GM12891 (cell line): Measurements from ENCODE around the gene KIFC3.
"Not testable (repeated sequence)": the region's sequence is repeated elsewhere in the genome, so short reads cannot be mapped to it uniquely, and the experiment has no call there.

Experiments used
- DNase-seq: peaks from one replicate; pipeline ENCODE4 v3.0.0; 2011; ENCODE audit warnings: low spot score; ENCODE audit not compliant: insufficient read length
- FAIRE-seq: peaks from 2 replicates; lab custom pipeline; 2011; peaks lifted over from hg19 to GRCh38; lab: Jason Lieb, UNC
- PAX5 ChIP-seq: IDR thresholded peaks from 2 replicates; pipeline ENCODE4 v1.6.1; 2011; ENCODE audit warnings: low read length, moderate library complexity, mild to moderate bottlenecking; ENCODE audit not compliant: insufficient read depth, severe bottlenecking
- POLR2A ChIP-seq: IDR thresholded peaks from 2 replicates; pipeline ENCODE4 v1.6.1; 2011; ENCODE audit warnings: low read depth, low read length, control low read depth
- POLR2AphosphoS5 ChIP-seq: IDR thresholded peaks from 2 replicates; pipeline ENCODE4 v1.6.1; 2011; ENCODE audit warnings: low read depth, low read length, control low read depth
- POU2F2 ChIP-seq: IDR thresholded peaks from 2 replicates; pipeline ENCODE4 v1.6.1; 2011; ENCODE audit warnings: low read depth, mild to moderate bottlenecking, control low read depth, low read length, moderate library complexity
- SPI1 ChIP-seq: IDR thresholded peaks from 2 replicates; pipeline ENCODE4 v1.6.1; 2011; ENCODE audit warnings: low read depth, low read length, control low read depth
- TAF1 ChIP-seq: IDR thresholded peaks from 2 replicates; pipeline ENCODE4 v1.6.1; 2011; ENCODE audit warnings: low read depth, low read length, control low read depth

The KIFC3 gene

DNA sequence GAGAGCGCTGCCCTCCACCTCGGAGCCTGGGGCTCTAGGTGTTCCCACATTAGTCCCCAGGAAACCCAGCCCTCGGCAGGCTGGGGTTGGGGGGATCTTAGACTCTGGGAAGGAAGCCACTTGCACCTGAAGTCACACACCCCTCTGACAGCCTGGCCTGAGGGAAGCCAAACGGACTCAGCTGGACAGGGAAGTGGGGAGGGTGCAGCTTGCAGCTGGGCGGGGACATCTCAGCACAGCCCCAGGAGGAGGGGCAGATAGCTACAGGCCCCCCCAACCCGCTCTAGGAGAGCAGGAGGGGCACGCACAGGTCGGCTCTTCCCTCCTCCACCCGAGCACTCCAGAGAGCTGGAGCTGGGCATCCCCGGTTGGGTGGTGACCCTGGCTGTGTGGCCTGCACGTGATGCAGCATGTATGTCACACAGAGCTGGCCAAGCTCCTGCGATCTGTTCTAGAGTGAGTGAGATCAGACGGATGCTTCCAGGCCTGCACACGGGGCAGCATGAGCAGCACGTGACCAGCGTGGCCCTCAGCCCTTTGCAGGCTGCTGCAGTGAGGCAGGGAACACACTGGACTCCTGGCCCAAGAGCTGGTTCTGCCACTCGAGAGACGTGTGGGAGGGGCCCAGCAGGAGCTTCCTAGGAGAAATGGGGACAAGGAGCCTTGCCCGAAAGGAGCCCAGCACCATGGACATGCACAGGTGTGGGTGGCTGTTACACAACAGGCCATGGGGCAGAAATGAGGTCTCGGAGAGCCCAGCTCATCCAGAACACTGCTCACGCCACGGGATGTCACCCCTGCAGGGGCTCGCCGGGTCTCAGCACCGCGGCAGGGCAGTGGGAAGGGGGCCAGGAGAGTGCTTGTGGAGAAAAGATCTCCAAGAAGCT is 15.4 kb downstream of the KIFC3 start:
- TF ChIP-seq POU2F2 (no peak), SPI1 (no peak), TAF1 (no peak), POLR2A (no peak), POLR2AphosphoS5 (no peak), PAX5 (no peak)
- FAIRE-seq, result no peak
- no peak for DNase-seq

DNA sequence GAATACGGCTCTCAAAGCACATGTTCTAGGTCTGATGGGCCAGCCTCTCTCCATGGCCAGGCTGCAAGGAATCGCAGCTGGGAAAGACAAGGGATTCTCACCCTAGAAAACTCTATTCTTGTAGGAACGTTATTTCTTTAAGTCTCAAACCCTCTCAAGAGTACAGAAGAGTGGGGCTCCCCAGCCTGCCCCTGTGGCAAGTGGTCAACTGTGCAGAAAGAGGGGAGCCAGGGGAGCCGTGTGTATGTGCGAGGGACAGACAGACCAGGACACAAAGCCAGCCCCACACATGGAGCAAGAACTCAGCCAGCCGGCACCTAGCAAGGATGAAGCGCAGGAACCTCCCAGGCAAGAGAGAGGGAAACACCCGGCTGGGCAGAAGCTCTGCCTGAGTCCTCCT is 16.4 kb downstream of the KIFC3 start:
- FAIRE-seq (no peak), DNase-seq (no peak)
- TF ChIP-seq POLR2AphosphoS5 (no peak), POLR2A (no peak), TAF1 (no peak)

DNA sequence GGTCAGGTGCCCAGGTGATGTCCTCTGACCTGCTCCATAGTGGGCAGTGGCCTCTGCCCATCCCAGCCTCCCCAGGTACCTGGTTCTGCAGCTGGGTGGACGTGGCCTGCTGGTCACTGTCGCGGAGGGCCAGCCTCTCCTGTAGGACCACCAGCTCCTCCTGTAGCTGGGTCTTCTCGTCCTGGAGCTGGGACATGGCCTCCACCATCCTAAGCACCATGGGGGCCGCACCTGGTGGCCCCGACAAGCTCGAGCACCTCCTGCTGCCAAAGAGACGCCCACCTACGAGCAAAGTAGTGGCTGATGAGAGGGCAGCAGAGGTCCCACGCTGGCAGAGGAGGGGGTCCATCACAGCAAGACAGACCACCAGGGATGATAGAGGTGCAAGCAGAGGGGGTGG is 16.9 kb downstream of the KIFC3 start:
- FAIRE-seq, result no peak
- TF ChIP-seq SPI1 (no peak), PAX5 (no peak), POU2F2 (no peak), TAF1 (no peak), POLR2A (no peak), POLR2AphosphoS5 (no peak)
- no peak for DNase-seq

DNA sequence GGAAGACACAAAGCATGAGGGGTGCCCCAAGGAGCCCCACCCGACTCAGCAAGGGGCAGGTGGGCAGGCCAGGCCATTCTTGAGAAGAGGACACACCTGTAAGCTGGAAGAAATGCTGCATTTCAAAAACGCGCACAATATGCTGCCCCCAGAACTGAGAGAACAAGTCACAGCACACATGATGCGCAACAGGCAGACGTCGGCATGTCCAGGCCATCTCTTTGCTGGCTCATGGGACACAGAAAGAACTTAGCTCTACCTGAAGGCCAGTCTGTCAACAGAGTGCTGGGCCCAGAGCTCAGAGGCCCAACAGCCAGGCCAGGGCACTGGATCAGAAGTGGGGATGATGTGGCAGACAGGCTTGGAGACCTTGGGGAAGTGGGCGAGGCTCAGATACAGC is 18.0 kb downstream of the KIFC3 start:
- DNase-seq, result no peak
- TF ChIP-seq POU2F2 (no peak), TAF1 (no peak), PAX5 (no peak), POLR2A (no peak), POLR2AphosphoS5 (no peak), SPI1 (no peak)
- no peak for FAIRE-seq

DNA sequence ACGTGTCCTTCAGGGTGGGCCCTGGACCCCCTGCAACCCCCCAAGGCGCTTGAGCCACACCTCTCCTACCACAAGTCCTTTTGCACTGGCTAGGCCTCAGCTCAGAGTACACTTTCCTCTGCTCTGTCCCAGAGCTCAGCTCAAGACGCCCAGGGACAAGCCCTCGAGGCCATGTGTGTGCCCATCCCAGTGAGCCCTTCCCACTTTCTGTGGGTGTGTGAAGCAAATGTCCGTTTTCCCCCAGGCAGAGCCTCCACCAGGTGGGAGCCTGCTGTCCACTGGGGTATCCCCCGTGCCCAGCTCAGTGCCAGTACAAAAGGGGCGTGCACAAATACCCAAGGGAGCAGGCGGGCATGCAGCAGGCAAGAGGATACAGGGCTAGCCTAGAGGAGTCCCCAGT is 18.4 kb downstream of the KIFC3 start:
- FAIRE-seq (no peak), DNase-seq (no peak)
- TF ChIP-seq POLR2AphosphoS5, result no peak
- no peak for TF ChIP-seq TAF1
- TF ChIP-seq POU2F2, result no peak
- TF ChIP-seq POLR2A, result no peak

DNA sequence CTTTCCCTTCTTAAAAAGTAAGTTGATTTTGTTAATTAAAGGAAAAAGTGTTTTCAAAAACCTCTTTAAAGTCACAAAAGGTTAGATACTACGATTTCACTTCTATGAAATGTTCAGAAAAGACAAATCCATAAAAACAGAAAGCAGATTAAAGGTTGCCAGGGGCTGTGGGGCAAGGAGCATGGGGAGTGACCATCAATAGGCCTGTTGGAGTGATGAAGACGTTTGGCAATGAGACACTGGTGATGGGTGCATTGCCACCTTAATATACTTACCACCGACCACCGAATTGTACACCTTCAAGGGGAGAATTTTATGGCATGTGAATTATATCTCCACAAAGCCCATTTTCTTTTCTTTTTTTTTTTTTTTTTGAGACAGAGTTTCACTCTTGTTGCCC is 19.2 kb downstream of the KIFC3 start:
- DNase-seq, result no peak
- TF ChIP-seq POU2F2, result no peak
- no peak for TF ChIP-seq TAF1
- TF ChIP-seq POLR2AphosphoS5, result no peak
- TF ChIP-seq POLR2A, result no peak
- no peak for TF ChIP-seq PAX5
- no peak for TF ChIP-seq SPI1
- no peak for FAIRE-seq

DNA sequence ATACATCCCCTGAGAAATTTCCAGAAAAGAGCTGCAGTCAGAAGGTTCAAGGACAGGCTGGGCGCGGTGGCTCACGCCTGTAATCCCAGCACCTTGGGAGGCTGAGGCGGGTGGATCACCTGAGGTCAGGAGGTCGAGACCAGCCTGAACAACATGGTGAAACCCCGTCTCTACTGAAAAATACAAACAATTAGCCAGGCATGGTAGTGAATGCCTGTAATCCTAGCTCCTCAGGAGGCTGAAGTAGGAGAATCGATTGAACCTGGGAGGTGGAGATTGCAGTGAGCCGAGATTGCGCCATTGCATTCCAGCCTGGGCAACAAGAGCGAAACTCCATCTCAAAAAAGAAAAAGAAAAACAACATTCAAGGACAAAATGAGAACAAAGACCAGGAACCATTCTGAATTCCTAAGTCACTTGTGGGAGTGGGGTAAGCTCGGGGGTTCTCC is 19.7 kb downstream of the KIFC3 start:
- not testable (repeated sequence) for DNase-seq, FAIRE-seq

DNA sequence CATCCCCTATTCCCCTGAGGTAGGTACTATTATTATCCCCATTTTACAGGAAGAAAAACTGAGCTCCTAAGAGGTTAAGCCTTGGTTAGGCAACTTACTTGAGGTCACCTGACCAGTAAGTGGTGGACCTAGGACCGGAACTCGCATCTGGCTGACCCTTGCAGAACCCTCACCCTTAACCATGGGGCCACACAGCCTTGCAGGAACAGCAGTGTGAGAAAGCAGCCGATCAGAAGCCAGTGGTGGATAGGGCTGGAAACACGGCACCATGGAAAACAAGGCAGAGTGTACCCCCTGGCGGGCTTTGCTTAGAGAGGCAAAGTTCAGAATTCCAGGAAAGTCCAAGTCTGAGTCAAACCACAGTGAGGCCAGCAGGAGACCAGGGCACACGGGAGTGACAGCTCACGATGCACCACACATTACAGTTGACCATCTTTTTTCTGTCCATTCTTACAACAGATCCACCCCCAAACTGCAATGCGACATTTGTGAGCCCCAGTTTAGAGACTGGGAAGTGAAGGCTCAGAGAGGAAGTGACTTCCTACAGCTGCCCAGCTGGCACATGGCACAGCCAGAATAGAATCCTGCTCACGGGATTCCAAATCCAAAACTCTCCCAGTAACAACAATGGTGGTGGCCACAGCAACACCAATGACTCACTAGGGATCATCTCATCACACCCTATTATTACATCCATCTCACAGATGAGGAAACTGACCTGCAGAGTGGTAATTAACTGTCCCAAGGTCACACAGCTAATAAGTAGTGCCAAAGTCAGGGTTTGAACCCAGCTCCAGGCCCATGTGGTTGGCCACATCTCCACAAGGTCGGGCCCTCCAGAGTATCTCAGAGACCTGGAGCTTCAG is 20.3 kb downstream of the KIFC3 start:
- TF ChIP-seq TAF1 (no peak), POLR2A (no peak), SPI1 (no peak), POU2F2 (no peak), PAX5 (no peak), POLR2AphosphoS5 (no peak)
- FAIRE-seq, result no peak
- DNase-seq, result no peak

DNA sequence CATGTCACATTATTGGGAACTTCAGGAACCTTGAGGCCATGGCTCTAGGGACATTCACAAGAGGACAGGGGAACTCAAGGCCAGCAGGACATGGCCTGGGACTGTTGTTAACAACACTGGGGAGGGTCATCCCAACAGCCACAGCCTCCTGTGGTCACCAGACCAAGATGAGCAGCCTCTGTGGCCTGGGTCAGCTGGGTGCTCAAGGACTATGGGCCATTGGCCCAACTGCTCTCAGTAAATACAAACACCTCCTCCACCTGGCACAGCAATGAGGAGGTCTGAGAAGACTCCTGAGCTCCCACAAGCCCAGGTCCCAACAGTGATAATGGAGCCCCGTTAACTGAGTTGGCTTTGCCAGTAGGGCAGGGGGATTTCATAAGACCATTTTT is 20.9 kb downstream of the KIFC3 start:
- FAIRE-seq, result no peak
- no peak for TF ChIP-seq POU2F2
- TF ChIP-seq SPI1, result no peak
- no peak for TF ChIP-seq POLR2A
- no peak for TF ChIP-seq POLR2AphosphoS5
- TF ChIP-seq TAF1, result no peak
- no peak for TF ChIP-seq PAX5
- no peak for DNase-seq

DNA sequence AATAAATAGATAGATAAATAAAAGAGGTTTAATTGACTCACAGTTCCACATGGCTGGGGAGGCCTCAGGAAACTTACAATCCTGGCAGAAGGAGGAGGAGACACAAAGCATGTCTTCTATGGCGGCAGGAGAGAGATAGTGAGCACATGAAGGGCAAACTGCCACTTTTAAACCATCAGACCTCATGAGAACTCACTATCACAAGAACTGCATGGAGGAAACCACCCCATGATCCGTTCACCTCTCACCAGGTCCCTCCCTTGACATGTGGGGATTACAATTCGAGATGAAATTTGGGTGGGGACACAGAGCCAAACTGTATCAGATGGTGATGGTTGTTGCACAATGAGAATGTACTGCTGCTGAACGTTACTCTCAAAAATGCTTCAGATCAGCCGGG is 22.5 kb downstream of the KIFC3 start:
- DNase-seq, FAIRE-seq: not testable (repeated sequence)
